Activated naive CD4-positive, alpha-beta T cell treated with anti-CD3 and anti-CD28 coated beads, Interleukin-2, amount 10 ng/mL, durations not matched to agents 7 days and 5 days (primary cell): Measurements from ENCODE around the gene GRAMD1A.
A peak's percentile ranks its signal among the peaks of the same experiment; 100 is the strongest.
"Not testable (repeated sequence)": the region's sequence is repeated elsewhere in the genome, so short reads cannot be mapped to it uniquely, and the experiment has no call there.

Experiments
- CTCF ChIA-PET: fragments of 350-600 bp; sonication (Branson Sonifier 250); formaldehyde crosslinking; loops from one replicate; lab custom pipeline; 2021; ENCODE audit warnings: antibody characterized with exemption; lab: Charles Lee
- DNase-seq: peaks from one replicate; pipeline ENCODE4 v3.0.0-alpha.2; 2020
- H3K27ac Mint-ChIP-seq: one replicate; pipeline ENCODE4 v1.8.0; 2021; ENCODE audit warnings: mild to moderate bottlenecking, moderate library complexity, mixed read lengths
- H3K27me3 Mint-ChIP-seq: one replicate; pipeline ENCODE4 v1.8.0; 2021; ENCODE audit warnings: mild to moderate bottlenecking, mixed read lengths
- H3K36me3 Mint-ChIP-seq: one replicate; pipeline ENCODE4 v1.8.0; 2021; ENCODE audit warnings: mixed read lengths
- H3K4me1 Mint-ChIP-seq: one replicate; pipeline ENCODE4 v1.8.0; 2021; ENCODE audit warnings: mixed read lengths
- H3K4me3 Mint-ChIP-seq: one replicate; pipeline ENCODE4 v1.8.0; 2021; ENCODE audit warnings: mild to moderate bottlenecking, moderate library complexity, mixed read lengths
- H3K9me3 Mint-ChIP-seq: one replicate; pipeline ENCODE4 v1.8.0; 2021; ENCODE audit warnings: mixed read lengths

Gene GRAMD1A

GRCh38 chr19:34999498-35000337, at the start of gene GRAMD1A:
Gene GRAMD1A (plus strand): TSS chr19:35000323. CDS start chr19:35000479, 156 bp downstream.
- CTCF ChIA-PET, result interaction anchor here (1.7 to 3.0 kb wide), 3 partner anchors 14 to 26 kb away, joined by 4 to 15 read pairs (median 8); no protein-coding TSS in a partner anchor
- Mint-ChIP-seq H3K9me3 (no peaks in the 10 kb centered on the region), H3K4me3 (peak within 1 kb of the TSS; percentile 94), H3K36me3 (peaks cover 37% of the 10 kb centered on the region), H3K27me3 (no peaks in the 10 kb centered on the region), H3K27ac (peak within 1 kb of the TSS; percentile 95), H3K4me1 (peaks cover 77% of the 10 kb centered on the region)
- DNase-seq, result peak; percentile 83

GRCh38 chr19:34953092-34953491, 47.0 kb upstream of the GRAMD1A start:
- H3K27me3 Mint-ChIP-seq, result no peaks in the 10 kb centered on the region
- peaks cover 71% of the 10 kb centered on the region for H3K9me3 Mint-ChIP-seq
- H3K4me3 Mint-ChIP-seq, result no peak overlapping the region
- peaks cover 81% of the 10 kb centered on the region for H3K36me3 Mint-ChIP-seq
- DNase-seq, result no peak
- H3K4me1 Mint-ChIP-seq, result no peaks in the 10 kb centered on the region
- CTCF ChIA-PET, result no interaction called here
- H3K27ac Mint-ChIP-seq, result no peak overlapping the region

- peaks cover 89% of the 10 kb centered on the region for H3K9me3 Mint-ChIP-seq
- DNase-seq, result no peak
- H3K27ac Mint-ChIP-seq, result no peak overlapping the region
- peaks cover 21% of the 10 kb centered on the region for H3K4me1 Mint-ChIP-seq
- no peak overlapping the region for H3K4me3 Mint-ChIP-seq
- CTCF ChIA-PET, result interaction anchor here (1.1 kb wide), 1 partner anchor 15 kb away, joined by 4 read pairs; no protein-coding TSS in a partner anchor
- H3K36me3 Mint-ChIP-seq, result peaks cover 94% of the 10 kb centered on the region
- no peaks in the 10 kb centered on the region for H3K27me3 Mint-ChIP-seq
These were observed 42.0 kb upstream of the GRAMD1A start for GRCh38 chr19:34957830-34958751.

GRCh38 chr19:34959021-34959420, 41.1 kb upstream of the GRAMD1A start:
- Mint-ChIP-seq H3K27ac (no peak overlapping the region), H3K4me3 (no peak overlapping the region), H3K27me3 (no peaks in the 10 kb centered on the region), H3K36me3 (peaks cover 87% of the 10 kb centered on the region), H3K4me1 (peaks cover 23% of the 10 kb centered on the region), H3K9me3 (peaks cover 83% of the 10 kb centered on the region)
- CTCF ChIA-PET, result no interaction called here
- no peak for DNase-seq

- CTCF ChIA-PET, result no interaction called here
- H3K9me3 Mint-ChIP-seq, result peaks cover 78% of the 10 kb centered on the region
These were observed 39.9 kb upstream of the GRAMD1A start for GRCh38 chr19:34960103-34960805.

GRCh38 chr19:34960940-34961679, 39.0 kb upstream of the GRAMD1A start:
- DNase-seq, result no peak
- peaks cover 81% of the 10 kb centered on the region for H3K36me3 Mint-ChIP-seq
- peaks cover 5% of the 10 kb centered on the region for H3K27me3 Mint-ChIP-seq
- no peak overlapping the region for H3K4me3 Mint-ChIP-seq
- H3K4me1 Mint-ChIP-seq, result peaks cover 25% of the 10 kb centered on the region
- peaks cover 75% of the 10 kb centered on the region for H3K9me3 Mint-ChIP-seq
- CTCF ChIA-PET, result no interaction called here
- peak overlapping the region; percentile 91 for H3K27ac Mint-ChIP-seq

More at GRCh38 chr19:34960103-34960805, 39.9 kb upstream of the GRAMD1A start:
- Mint-ChIP-seq H3K4me3 (no peak overlapping the region), H3K27me3 (peaks cover under 1% of the 10 kb centered on the region), H3K4me1 (peaks cover 25% of the 10 kb centered on the region), H3K27ac (peak overlapping the region; percentile 50), H3K36me3 (peaks cover 83% of the 10 kb centered on the region)
- DNase-seq, result no peak

- peaks cover 73% of the 10 kb centered on the region for H3K9me3 Mint-ChIP-seq
- H3K4me3 Mint-ChIP-seq, result peak overlapping the region; percentile 97
- peaks cover 25% of the 10 kb centered on the region for H3K4me1 Mint-ChIP-seq
- CTCF ChIA-PET, result no interaction called here
- DNase-seq, result peak; percentile 58
- H3K27ac Mint-ChIP-seq, result peak overlapping the region; percentile 91
- peaks cover 77% of the 10 kb centered on the region for H3K36me3 Mint-ChIP-seq
- H3K27me3 Mint-ChIP-seq, result peaks cover 5% of the 10 kb centered on the region
These were observed 38.1 kb upstream of the GRAMD1A start for GRCh38 chr19:34961775-34962686.

GRCh38 chr19:34962687-34963572, 37.2 kb upstream of the GRAMD1A start:
- H3K4me1 Mint-ChIP-seq, result peaks cover 25% of the 10 kb centered on the region
- peak overlapping the region; percentile 91 for H3K27ac Mint-ChIP-seq
- CTCF ChIA-PET, result no interaction called here
- H3K27me3 Mint-ChIP-seq, result peaks cover 11% of the 10 kb centered on the region
- peak; percentile 29 for DNase-seq
- H3K4me3 Mint-ChIP-seq, result peak overlapping the region; percentile 97
- H3K36me3 Mint-ChIP-seq, result peaks cover 70% of the 10 kb centered on the region
- peaks cover 75% of the 10 kb centered on the region for H3K9me3 Mint-ChIP-seq

GRCh38 chr19:34963573-34964406, 36.3 kb upstream of the GRAMD1A start, which contains the start of gene ZNF792:
Gene ZNF792 (minus strand): TSS chr19:34964229. CDS start chr19:34963662, 567 bp downstream.
- H3K27me3 Mint-ChIP-seq, result peaks cover 17% of the 10 kb centered on the region
- peaks cover 25% of the 10 kb centered on the region for H3K4me1 Mint-ChIP-seq
- peaks cover 65% of the 10 kb centered on the region for H3K36me3 Mint-ChIP-seq
- DNase-seq, result peak; percentile 64
- peaks cover 75% of the 10 kb centered on the region for H3K9me3 Mint-ChIP-seq
- peak within 1 kb of the TSS; percentile 91 for H3K27ac Mint-ChIP-seq
- CTCF ChIA-PET, result no interaction called here
- H3K4me3 Mint-ChIP-seq, result peak within 1 kb of the TSS; percentile 97

- peaks cover 25% of the 10 kb centered on the region for H3K4me1 Mint-ChIP-seq
- H3K36me3 Mint-ChIP-seq, result peaks cover 57% of the 10 kb centered on the region
- peak overlapping the region; percentile 69 for H3K4me3 Mint-ChIP-seq
- DNase-seq, result no peak
- peaks cover 17% of the 10 kb centered on the region for H3K27me3 Mint-ChIP-seq
- H3K9me3 Mint-ChIP-seq, result peaks cover 69% of the 10 kb centered on the region
- CTCF ChIA-PET, result interaction anchor here (0.6 kb wide), 1 partner anchor 8 kb away, joined by 3 read pairs; no protein-coding TSS in a partner anchor
- H3K27ac Mint-ChIP-seq, result peak overlapping the region; percentile 24
These were observed 35.5 kb upstream of the GRAMD1A start for GRCh38 chr19:34964598-34964997.

- Mint-ChIP-seq H3K27me3 (peaks cover 17% of the 10 kb centered on the region), H3K36me3 (peaks cover 48% of the 10 kb centered on the region), H3K4me3 (peak overlapping the region; percentile 52), H3K9me3 (peaks cover 64% of the 10 kb centered on the region), H3K4me1 (peaks cover 25% of the 10 kb centered on the region)
- DNase-seq, CTCF ChIA-PET, H3K27ac Mint-ChIP-seq: not testable (repeated sequence)
These were observed 34.6 kb upstream of the GRAMD1A start for GRCh38 chr19:34965505-34965904.
